SKM-1 (cell line): ENCODE results near the gene DIRAS1.

Experiments
- DNase-seq: peaks from one replicate; lab custom pipeline; 2025; ENCODE audit not compliant: unreplicated experiment; lab: John Stamatoyannopoulos, UW

DIRAS1 gene

DNA sequence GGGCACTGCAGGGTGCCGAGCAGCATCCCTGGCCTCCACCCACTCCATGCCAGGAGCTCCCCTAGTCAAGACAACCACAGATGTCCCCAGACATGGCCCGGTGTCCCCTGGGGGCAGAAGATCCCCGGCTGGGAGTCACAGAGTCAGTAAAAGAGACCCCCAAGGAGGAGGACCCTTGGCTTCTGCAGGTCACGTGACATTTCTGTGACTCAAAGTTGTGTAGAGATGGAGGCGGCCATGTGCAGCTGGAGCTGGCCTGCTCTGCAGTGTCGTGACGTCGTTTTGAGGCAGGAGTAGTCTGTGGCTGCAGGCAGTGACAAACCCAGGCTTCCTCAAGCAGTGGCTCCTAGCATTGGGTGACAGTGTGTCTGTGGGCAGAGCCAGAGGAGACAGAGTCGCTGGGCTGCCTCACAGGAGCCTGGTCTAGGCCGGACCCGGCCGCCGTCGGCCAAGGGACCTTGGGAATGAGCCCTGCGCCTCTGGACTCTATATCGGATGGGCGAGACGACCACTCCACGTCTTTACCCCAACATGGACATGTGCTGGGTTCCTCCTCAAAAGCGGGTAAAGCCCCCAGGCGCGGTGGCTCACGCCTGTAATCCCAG lies 7.7 kb upstream of the DIRAS1 start:
- no peak for DNase-seq

DNA sequence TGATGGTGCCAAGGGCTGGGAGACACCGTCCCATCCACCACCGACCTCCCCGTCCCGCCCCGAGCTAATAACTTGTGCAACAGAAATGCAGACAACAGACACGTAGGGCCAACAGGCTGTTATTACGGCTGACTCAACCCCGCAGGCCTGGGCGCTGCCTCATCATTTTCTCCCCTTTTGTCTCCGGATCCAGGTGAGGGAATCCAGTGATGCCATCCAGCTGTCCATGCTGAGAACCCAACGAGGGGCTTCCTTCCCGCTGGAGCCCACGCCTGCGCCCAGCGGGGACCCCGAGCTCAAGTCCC lies 6.4 kb upstream of the DIRAS1 start:
- no peak for DNase-seq

DNA sequence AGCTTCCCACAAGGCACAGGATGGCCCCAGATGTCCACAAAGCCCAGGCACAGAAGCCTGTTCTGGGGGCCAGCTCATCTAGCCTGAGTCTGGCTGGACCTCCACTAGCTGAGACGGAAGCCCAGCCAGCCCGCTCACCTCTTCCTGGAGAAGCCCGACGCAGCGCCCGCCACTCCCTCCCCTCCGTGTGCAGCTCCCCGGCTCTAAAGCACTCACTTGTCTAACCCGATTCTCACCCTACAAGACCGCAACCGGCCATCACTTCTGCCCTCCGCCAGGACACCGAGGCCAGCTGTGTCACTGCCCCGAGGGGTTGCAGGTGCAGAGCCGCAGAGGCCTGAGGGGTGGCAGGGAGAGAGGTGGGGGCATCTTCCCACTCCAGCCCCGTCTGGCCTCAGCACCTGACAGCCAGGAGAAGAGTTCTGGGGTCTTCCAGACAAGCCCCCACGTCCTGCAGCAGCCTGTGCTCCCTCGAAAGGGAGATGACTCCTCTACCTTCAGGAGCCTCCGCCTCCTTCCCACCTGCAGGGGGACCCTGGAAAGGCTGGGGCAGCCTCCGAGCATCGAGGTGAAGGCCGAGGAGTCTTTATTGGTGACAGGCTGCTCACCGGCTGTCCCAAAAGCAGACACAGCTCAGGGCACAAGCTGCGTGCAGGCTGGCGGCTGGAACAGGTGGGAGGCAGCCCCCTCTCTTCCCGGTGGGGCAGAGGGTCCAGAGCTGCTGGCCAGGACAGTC lies 5.9 kb upstream of the DIRAS1 start:
- no peak for DNase-seq

DNA sequence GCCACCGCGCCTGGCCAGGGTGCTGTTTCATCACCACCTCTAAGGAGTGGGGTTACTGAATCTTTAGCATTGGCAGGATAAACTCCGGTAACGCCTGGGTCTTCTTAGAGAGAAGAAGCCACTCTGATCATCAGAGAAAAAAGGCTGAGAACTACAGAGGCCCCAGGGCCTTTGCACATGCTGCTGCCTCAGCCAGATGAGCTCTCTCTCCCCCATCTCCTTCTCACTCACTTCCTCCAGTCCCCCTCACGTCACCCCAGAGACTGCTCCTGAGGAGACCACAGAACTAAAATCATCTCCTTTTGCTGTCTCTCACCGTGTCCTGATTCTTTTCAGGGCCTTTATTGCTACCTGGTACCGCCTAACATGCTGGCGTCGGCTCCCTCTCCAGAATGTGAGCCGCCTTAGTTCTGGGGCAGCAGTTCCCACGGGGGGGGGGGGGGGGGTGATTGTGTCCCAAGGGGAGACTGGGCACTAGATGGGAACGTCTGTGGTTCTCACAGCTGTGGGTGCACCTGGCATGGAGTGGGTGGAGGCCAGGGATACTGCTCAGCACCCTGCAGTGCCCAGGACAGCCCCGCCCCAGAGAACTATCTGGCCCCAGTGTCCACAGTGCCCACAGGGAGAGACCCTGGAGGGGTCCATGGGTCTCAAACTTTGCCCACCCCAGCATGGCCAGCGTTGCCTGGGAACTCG lies 5.1 kb upstream of the DIRAS1 start:
- DNase-seq = no peak

DNA sequence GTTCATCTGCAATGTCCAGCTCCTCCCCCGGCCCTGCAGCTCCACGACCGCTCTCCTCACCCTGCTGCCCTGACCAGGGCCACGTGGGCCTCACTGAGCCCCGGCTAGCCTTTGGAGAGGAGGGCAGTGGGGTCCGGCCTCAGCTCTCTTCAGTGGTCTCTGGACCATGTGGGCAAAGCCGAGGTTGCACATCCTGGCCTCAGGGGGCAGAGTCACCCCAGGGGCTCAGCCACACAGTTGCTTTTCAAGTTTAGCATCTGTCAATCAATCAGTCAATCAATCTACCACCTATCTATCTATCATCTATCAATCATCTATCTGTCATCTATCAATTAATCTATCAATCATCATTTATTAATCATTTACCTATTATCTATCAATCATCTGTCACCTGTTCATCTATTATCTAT lies 3.0 kb upstream of the DIRAS1 start:
- DNase-seq = no peak

DNA sequence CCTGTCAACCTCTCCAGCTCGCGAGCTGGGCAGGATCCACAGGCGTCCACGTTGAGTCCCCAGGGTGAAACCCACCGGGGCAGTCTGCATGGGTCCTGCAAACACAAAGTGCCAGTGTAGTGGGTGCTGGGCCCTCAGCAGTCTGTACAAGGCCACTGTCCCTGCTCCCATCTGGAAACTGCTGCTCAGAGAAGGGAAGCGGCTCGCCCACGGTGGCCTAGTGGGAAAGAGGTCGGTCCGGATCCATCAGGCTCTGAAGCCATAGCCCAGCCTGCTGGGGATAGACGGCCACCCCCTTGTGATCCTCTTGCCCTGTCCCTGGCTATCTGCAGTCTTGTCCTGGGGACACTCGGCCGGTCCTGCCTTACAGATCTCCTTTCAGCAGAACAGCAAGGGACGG lies 2.6 kb upstream of the DIRAS1 start:
- DNase-seq = no peak

DNA sequence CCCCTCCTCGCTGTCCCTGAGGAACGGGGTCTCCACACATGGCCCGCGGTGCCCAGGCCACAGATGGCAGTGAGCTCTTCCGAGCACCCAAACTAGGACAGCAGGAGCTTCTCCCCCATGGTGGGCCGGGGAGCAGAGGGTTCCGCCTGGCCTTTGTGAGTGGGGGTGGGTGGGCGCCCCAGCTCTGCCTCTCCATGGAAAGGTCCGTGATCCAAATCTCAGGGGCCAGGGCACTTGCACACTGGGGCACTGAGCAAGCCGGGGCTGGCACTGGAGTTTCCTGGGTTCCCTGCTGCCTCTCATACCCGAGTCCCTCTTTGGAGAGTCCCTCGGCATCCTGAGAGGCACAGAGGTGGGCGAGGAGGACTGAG lies 2.2 kb upstream of the DIRAS1 start:
- no peak for DNase-seq

DNA sequence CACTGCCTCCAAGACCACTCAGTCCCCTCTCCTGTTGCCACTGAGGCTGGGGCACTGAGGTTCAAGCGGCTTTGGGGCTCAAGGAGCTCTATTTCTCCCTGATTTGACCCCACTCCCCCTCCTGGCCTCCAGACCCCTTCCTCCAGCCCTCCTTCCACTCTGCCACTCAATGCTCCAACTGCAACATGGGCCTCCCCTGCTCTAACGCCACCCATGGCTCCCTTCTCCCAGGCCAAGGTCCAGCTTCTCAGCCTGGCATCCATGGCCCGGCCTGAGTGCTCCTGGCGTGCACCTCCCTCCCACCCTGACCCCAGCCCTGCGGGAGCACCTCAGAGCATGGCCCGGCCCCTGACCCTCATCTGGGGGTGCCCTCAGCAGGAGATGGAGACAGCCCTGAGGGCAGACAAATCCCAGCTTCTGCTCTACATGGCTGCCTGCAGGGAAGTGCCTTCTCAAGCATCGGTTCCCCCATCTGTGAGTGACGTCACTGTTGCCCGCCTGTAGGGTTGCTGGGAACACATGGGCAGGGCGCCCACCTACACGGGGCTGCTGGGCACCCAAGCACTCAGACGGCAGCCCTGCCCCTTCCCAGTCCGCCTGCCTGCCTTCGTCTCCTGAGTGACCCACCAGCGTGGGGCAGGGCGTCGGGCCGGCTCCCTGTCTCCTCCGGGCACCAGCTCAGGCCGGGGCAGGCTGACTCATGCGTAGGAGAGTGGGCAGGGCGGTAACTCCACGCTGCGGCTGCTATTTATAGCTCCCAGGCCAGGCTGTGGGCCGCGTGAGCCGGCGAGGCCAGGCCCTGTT lies 1.6 kb upstream of the DIRAS1 start:
- no peak for DNase-seq

DNA sequence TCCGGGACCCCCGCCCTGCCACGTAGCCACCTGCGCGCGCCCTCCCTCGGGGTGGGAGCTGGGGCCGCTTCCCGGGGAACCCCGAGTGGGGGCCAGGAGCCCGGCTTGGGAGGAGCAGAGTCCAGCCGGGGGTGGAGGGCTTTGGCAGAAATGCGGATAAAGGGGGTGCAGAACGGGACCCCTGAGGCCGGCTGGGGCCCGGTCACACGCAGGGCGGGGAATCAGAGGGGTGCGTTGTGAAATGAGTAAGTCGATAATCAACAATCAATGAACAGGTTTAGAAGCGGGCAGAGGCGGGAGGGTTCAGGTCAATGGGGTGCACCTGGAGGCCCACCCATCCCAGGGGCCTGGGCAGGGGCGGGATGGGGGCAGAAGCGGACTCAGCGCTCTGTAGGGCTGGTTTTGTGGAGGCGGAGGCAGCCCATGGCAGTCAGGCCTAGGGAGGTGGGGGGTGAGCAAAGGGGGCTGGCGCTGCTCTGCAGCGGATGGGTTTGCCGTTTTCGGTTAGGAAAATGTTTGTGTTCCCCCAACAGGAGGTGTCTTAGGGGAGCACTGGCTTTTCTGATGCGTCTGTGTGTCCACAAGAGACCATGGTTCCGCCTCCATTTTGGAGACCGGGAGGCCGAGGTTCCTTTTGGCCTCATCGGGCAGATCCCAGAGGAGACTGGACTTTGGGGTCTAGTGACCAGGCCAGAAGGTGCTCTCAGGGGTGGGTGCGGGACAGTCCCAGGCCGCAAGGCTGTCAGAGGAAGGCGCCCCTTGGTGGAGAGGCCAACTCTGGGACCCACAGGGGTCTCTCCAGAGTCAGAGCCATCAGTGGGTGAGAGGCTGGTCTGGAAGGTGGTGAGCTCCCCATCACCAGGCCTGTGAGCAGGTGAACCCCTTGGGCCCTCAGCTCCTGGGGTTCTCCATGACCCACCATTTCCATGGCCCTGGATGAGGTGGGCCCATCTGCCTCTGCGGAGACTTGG lies 683 bp upstream of the DIRAS1 start:
- DNase-seq = no peak

DNA sequence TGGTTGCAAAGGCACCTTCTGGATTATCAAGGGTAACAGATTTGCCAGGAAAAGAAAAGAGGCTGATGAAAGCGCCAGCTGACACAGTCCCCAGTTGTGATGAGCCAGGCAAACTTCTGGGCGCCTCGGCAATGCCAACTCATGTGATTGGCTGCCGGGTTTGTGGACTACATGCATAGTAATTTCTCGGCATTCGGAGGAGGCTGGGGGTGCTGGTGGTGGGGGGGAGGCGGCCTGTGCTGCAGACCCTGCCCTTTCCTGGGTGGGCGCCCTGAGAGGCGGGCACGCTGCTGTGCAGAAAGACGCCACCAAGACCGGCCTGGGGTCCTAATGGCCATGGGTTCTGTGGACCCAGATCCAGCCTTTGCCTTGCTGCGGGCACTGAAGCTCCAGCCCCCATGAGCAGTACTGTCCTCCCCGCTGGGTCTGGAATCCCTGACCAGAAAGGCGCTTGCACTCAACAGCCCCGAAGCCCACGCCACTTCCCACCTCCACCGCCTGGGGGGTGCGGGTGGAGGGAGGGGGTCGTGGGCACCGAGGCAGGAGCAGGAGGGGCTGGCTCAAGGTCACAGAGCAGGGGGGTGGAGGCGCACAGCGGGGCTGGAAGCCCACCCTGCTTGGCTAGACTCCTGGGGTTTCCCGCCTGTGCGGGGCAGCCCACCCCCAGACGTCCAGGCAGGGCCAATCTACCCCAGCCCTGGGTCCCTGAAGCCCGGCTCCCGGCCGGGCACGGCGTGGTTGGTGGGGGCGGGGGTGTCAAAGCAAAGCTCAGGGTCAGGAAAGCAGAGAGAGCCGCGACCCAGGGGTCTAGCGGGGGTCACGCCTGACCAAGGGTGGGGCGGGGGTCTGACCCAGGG lies 1.0 kb downstream of the DIRAS1 start:
- no peak for DNase-seq

DNA sequence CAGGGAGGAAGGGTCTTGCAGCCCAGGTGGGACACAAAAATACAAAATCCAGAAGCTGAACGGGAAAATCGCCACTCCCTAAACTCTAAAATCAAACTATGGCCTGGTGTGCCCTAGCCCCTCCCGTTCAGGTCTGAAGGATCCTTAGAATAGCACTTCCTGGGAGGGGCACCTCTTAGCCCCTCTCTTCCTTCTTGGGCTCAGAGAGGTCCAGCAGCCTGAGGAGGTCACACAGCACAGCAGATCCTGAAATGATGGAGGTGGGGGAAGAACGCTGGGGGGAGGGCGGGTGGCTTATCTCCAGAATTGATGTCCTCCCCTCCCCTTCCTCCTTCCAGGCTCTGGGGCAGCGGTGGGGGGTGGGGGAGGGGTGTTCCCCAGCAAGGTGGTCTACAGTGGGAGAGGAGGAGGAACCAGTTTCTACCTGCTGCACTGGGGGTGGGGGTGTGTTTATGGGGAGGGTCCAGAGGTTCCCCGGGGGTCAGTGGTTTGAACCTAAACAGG lies 1.9 kb downstream of the DIRAS1 start:
- DNase-seq = no peak

DNA sequence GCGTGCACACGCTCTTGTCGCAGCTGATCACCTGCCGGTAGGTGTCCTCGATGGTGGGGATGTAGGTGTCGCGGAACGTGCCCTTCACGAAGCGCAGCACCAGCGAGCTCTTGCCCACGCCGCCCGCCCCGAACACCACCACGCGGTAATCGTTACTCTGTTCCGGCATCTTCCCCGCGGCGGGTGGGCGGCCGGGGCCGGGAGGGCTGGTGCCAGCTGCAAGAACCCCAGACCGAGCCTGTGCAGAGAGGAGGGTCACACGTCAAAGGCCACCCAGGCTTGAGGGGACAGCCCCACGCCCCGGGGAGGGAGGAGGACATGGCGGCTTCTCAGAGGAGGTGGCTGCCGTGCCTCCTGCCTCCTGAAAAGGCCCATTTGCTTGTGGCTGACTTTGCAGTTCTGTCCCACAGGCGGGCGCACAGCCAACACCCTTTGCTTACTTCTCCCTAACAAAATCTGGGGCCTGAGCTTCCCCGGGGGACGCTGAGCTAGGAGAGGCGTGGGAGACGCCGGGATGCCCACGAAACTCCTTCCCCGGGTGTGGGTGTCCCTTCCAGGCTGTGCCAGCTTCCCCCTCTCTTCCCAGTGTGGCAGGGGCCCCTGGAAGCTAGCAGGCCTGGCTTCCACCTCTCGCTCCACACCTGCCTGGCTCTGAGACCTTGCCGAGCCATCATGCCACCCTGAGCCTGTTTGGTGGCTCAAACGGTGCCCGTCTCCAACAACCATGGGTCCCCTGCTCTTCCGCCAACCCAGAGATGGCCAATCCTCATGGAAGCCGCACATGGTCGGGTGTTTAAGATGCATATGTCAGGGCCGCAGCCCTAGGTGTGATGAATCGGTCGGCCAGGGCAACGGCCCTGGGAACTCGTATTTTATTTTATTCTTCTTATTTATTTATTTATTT lies 3.3 kb downstream of the DIRAS1 start:
- DNase-seq = no peak

DNA sequence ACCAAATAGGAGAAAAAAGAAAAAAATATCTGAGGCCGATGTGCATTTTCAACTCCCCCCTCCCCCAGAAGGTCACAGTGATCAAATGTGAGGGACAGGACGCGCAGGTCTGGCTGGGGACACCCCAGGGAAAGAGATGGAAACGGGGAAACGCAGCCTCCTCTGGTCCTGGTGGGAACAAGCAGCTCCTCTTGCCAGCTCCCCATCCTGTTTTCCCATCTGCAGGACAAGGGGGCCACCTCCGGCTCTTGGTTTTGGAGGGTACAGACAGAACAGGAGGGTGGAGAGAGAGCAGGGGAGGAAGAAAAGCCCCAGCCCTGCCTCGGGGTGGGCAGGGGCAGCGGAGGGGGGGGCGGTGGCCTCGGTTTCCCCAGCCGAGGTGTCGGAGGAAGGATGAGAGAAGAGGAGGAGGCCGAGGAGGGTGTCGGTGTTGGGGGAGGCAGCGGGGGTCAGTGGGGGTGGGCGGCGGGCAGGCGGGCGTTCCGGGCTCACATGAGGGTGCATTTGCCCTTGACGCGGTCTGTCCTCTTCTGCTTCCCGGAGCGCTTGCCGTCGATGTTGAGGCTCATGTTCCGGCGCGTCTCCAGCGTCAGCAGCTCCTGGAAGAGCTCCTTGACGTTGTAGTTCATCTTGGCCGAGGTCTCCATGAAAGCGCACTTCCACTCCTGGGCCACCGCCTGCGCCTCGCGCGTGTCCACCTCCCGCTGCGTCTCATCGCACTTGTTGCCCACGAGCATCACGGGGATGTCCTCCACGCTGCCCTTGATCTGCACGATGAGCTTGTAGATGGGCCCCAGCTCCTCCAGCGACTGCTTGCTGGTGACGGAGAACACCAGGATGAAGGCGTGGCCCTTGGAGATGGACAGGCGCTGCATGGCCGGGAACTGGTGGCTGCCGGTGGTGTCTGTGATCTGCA lies 4.2 kb downstream of the DIRAS1 start:
- DNase-seq = no peak

DNA sequence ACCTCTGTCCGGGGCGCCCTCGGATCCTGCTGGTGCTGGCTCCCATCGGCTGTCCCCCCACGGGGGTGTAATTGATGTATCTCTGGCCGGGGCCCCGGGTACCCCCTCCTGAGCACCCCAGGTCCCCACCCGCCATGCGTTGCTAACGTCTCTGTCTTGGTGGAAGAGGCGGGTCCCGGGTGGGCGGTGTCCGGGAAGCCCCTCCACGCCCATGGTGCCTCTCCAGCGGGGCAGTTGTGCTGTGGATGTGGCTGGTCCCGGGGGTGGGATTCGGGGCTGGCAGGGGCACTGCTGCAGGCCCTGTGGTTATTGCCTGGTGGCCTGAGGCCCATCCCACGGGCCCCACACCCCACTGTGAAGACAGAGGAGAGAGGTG lies 4.9 kb downstream of the DIRAS1 start:
- no peak for DNase-seq

DNA sequence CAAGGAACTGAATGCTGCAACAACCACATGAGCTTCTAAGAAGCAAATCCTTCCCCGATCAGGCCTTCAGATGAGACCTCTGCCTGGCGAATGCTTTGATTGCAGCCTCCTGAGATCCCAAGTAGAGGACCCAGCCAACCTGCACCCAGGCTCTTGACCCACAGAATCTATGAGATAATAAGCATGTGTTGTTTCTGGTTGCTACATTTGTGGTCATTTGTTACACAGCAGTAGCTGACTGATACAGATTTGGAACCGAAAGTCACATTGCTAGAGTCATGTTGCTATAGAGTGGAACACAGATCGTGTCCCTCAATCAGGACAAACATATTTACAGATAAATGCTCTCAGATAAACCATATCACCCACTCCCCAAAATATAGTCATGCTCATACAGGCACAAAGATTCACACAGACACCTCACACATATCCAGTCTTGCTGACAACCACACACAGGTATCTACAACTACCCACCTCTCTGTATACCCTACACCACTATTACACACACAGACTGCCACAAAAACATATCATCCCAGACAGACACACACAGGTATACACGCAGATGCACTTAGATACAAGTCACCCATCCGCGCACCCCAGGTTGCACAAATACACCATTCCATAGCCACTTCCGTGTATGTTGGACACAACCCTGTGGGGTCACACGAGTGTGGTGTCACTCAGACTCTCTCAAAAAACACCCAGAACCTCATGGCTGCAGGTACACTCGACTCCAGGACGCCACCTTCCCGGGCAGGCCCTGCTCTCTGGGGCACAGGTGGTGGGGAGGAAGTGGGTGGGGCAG lies 5.5 kb downstream of the DIRAS1 start:
- DNase-seq = no peak

DNA sequence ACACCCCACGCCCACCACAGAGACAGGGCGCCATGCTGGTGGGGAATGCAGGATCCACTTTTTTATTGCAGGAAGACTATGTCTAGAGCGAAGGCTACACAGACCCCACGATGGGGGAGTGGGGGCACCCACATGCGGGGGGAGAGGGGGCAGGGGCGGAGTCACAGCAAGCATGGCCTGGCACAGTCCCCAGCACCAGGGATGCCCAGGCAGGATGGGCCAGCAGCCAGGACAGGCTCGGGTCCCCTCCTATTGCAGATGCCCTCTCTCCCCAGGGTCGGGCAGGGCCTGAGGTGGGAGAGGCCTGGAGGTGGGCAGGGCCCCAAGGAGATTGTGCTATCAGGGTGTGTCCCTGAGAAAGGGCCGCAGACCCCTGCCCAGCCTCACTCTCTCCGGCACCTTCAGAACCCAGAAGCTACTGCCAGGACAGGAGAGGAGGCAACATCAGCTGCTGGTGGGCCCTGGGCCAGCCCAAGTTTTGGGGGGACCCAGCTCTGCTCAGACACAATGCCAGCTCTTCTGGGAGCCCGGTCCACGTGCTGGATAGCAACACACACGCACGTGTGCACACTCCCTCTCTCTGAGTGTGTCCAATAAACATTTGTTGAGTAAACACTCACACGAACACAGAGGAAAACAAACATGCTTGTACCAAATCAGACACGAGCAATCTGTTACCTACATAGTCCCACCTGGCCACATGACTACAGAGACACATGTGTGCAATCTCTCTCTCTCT lies 6.5 kb downstream of the DIRAS1 start:
- no peak for DNase-seq
